K562 (cell line): ENCODE data around the gene NFKB2. TPM values are rescaled to one million over a fixed set of nuclear protein-coding genes. Genes with fewer than 3 reads are reported as not detected.

Experiments used
- CHD4 ChIP-seq: fragments of 200-600 bp; sonication (generic); IDR thresholded peaks from 3 replicates; pipeline ENCODE4 v1.6.1; 2012; ENCODE audit warnings: low read depth, mild to moderate bottlenecking, mixed read lengths, low read length, inconsistent platforms; ENCODE audit not compliant: insufficient read depth, insufficient replicate concordance, poor library complexity, severe bottlenecking
- CTCF ChIP-seq, 3 experiments: IDR thresholded peaks in 2 of 3; conservative IDR thresholded peaks in 1 of 3; 2 replicates each; pipeline ENCODE4 v1.5.1; 2011 to 2012; ENCODE audit warnings: low read length in 3 of 3, mild to moderate bottlenecking in 3 of 3, control low read depth in 2 of 3, improper control_type of control experiment in 1 of 3, inconsistent platforms in 1 of 3, low read depth in 1 of 3, mixed read lengths in 1 of 3, moderate library complexity in 1 of 3; ENCODE audit not compliant: insufficient read depth in 2 of 3
- ESRRA ChIP-seq: fragments of 450-650 bp; IDR thresholded peaks from 2 replicates; pipeline ENCODE4 v1.6.1; 2014; ENCODE audit warnings: low read depth, mild to moderate bottlenecking, moderate library complexity, borderline replicate concordance
- HDAC1 ChIP-seq, 2 experiments: fragments of 450-650 bp; IDR thresholded peaks; 2 replicates each; pipeline ENCODE4 v1.6.1; 2016 to 2017; ENCODE audit warnings: inconsistent platforms in 1 of 2, mild to moderate bottlenecking in 1 of 2, moderate library complexity in 1 of 2
- HNRNPH1 ChIP-seq: fragments of 200-400 bp; formaldehyde crosslinking; optimal IDR thresholded peaks from 2 replicates; pipeline ENCODE3; 2017; ENCODE audit warnings: low read depth, mild to moderate bottlenecking, low read length, moderate library complexity
- HNRNPK ChIP-seq: fragments of 200-400 bp; formaldehyde crosslinking; IDR thresholded peaks from one replicate; pipeline ENCODE4 v1.6.1; 2018; ENCODE audit warnings: mild to moderate bottlenecking, low read depth, low read length; ENCODE audit not compliant: poor library complexity, severe bottlenecking
- MITF ChIP-seq: IDR thresholded peaks from 2 replicates; pipeline ENCODE4 v1.6.1; 2014; ENCODE audit warnings: antibody characterized with exemption
- NFE2L1 ChIP-seq: fragments of 450-650 bp; IDR thresholded peaks from 2 replicates; pipeline ENCODE4 v1.6.1; 2016; ENCODE audit warnings: missing genetic modification characterization, low read depth, mild to moderate bottlenecking, missing compliant biosample characterization, moderate library complexity, borderline replicate concordance
- NFYB ChIP-seq: IDR thresholded peaks from 2 replicates; pipeline ENCODE4 v1.6.1; 2011; ENCODE audit warnings: mild to moderate bottlenecking, moderate library complexity; ENCODE audit not compliant: insufficient read length; ENCODE audit errors: extremely low read depth
- POLR2AphosphoS2 ChIP-seq: IDR thresholded peaks from 2 replicates; pipeline ENCODE4 v1.6.1; 2012; ENCODE audit warnings: low read length, improper control_type of control experiment
- POLR2B ChIP-seq: fragments of 450-650 bp; IDR thresholded peaks from 2 replicates; pipeline ENCODE4 v1.6.1; 2018; ENCODE audit warnings: low read depth; ENCODE audit not compliant: partially characterized antibody
- PREB ChIP-seq: sonication (generic); formaldehyde crosslinking; IDR thresholded peaks from 2 replicates; pipeline ENCODE4 v1.8.1; 2023; ENCODE audit warnings: mild to moderate bottlenecking, missing genetic modification reagents
- RBM15 ChIP-seq: fragments of 200-400 bp; formaldehyde crosslinking; IDR thresholded peaks from 2 replicates; pipeline ENCODE4 v1.6.1; 2018; ENCODE audit warnings: mild to moderate bottlenecking, low read length, moderate library complexity; ENCODE audit not compliant: insufficient read depth
- SMARCB1 ChIP-seq: IDR thresholded peaks from 2 replicates; pipeline ENCODE4 v1.6.1; 2011; ENCODE audit warnings: improper control_type of control experiment, low read depth; ENCODE audit not compliant: insufficient read length
- SNRNP70 ChIP-seq: fragments of 200-400 bp; formaldehyde crosslinking; optimal IDR thresholded peaks from 2 replicates; pipeline ENCODE3; 2017; ENCODE audit warnings: low read depth, low read length
- TAF9B ChIP-seq: fragments of 450-650 bp; IDR thresholded peaks from 2 replicates; pipeline ENCODE4 v1.6.1; 2018; ENCODE audit warnings: mild to moderate bottlenecking; ENCODE audit not compliant: partially characterized antibody
- TARDBP ChIP-seq: fragments of 450-650 bp; IDR thresholded peaks from 2 replicates; pipeline ENCODE4 v1.6.1; 2016
- TRIM28 ChIP-seq: fragments of 450-650 bp; IDR thresholded peaks from 2 replicates; pipeline ENCODE4 v1.6.1; 2017
- ZNF280A ChIP-seq: fragments of 450-650 bp; IDR thresholded peaks from 2 replicates; pipeline ENCODE4 v1.6.1; 2018; ENCODE audit warnings: mild to moderate bottlenecking, low read depth; ENCODE audit not compliant: partially characterized antibody
- ZNF316 ChIP-seq: fragments of 450-650 bp; IDR thresholded peaks from 2 replicates; pipeline ENCODE4 v1.6.1; 2016
- ZNF431 ChIP-seq: sonication (generic); formaldehyde crosslinking; IDR thresholded peaks from 2 replicates; pipeline ENCODE4 v1.8.0; 2022; ENCODE audit warnings: mild to moderate bottlenecking, missing genetic modification reagents
- polyA plus RNA-seq, 8 experiments: library from polyadenylated mRNA; depleted of rRNA in 4 of 8; stranded (reverse) in 5 of 8; unstranded in 3 of 8; fragments of >200 nt; fragmentation: Nextera tagmentation in 2 of 8; fragmentation: Illumina TruSeq in 1 of 8; extraction: Ambion mirVana in 2 of 8; extraction: Trizol in 1 of 8; gene quantifications; 2 replicates each; pipeline versions ENCODE4 v1.2.1 to v1.2.3, GENCODE V29; 2011 to 2014; ENCODE audit warnings: inconsistent platforms in 1 of 8, missing spikeins in 1 of 8
- total RNA-seq, 7 experiments: library from RNA; depleted of rRNA in 6 of 7; stranded (reverse); fragments of >200 nt in 6 of 7; fragmentation: Illumina TruSeq in 2 of 7; extraction: Trizol in 2 of 7; gene quantifications; 2 replicates each; pipeline versions ENCODE4 v1.2.1 to v1.2.3, GENCODE V29; 2011 to 2021; ENCODE audit warnings: low replicate concordance in 1 of 7

The NFKB2 gene
- total and polyA plus RNA-seq, 9 of the 15 experiments (the other 6 are each of a cell fraction or from before 2014, with no cell fraction given) = 0.07 to 20.3 (median 7.9) TPM

GRCh38 chr10:102450374-102451104, 55.0 kb downstream of the NFKB2 start (continued):
- TF ChIP-seq PREB (no peak), NFE2L1 (tag) (no peak), ZNF316 (no peak), CTCF (IDR thresholded peaks at IDR 0.05 in 2 of 3, conservative IDR thresholded peaks at IDR 0.05 in 1 of 3; ENCODE audit: insufficient read depth in 2 of 3, low read depth in 1 of 3, low read length in 3 of 3) (no peak), TARDBP (0 out of 2 replicates have a peak, but pooled peaks have one; percentile 32), SMARCB1 (no peak), HNRNPH1 (no peak), SNRNP70 (no peak), HDAC1 (IDR thresholded peaks at IDR 0.05) (no peak), HNRNPK (no peak), ZNF431 (CRISPR knock-in tag) (no peak), ZNF280A (no peak), TAF9B (no peak), POLR2AphosphoS2 (no peak; the same call in 1 of the 2 replicates), CHD4 (no peak), MITF (no peak), TRIM28 (no peak), POLR2B (no peak), NFYB (no peak), RBM15 (no peak), ESRRA (peak; percentile 25; the same call in 1 of the 2 replicates)
